ENCODE measurements around the gene TRAFD1.
"Not testable (repeated sequence)": the region's sequence is repeated elsewhere in the genome, so short reads cannot be mapped to it uniquely, and the experiment has no call there.

TRAFD1 gene

DNA sequence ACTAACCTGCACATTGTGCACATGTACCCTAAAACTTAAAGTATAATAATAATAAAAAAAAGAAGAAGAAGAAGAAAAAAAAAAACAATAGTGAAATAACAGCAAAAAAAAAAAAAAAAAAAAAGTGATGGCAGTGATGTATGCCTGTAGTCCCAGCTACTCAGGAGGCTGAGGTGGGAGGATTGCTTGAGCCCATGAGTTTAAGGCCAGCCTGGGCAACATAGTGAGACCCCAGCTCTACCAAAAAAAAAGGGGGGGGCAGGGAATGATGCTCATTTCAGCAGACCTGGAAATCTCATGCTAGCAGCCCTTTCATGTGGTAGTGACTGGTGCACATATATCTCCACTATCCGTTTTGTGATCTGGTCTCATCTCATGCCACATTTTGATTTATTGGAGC lies 20.8 kb downstream of the TRAFD1 start:
- no peak overlapping the region for H3K9ac ChIP-seq (ENCODE audit: low read length)
- H3K9me3 ChIP-seq (ENCODE audit: low read length) = no peaks in the 10 kb centered on the region
- no peak overlapping the region for H3K27ac ChIP-seq (ENCODE audit: low read depth, low read length)
- H3K4me3 ChIP-seq (ENCODE audit: low read depth in 1 of 2, low read length in 2 of 2) = no peak overlapping the region
- H3K27me3 ChIP-seq (ENCODE audit: control insufficient read depth in 1 of 2, insufficient read depth in 2 of 2, low read length in 2 of 2) = no peaks in the 10 kb centered on the region
- H3K4me1 ChIP-seq (ENCODE audit: insufficient read depth, low read length) = no peaks in the 10 kb centered on the region
- H3K36me3 ChIP-seq (ENCODE audit: insufficient read depth, low read length) = peaks cover 73% of the 10 kb centered on the region

DNA sequence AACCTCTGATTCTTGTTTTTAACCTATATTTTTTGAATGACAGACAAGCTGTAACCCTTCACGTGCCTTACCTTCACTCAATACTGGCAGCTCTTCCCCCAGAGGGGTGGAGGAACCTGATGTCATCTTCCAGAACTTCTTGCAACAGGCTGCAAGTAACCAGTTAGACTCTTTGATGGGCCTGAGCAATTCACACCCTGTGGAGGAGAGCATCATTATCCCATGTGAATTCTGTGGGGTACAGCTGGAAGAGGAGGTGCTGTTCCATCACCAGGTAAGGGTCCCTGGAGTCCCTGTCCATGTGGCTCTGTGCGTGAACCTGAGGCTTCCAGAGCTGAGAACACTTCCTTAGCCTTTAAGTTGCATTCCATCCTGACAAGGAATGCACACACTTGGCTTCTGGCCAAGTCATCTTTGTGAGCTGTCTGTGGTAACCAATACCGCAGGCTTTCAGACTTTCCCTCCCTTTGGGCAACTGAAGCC lies 22.7 kb downstream of the TRAFD1 start:
- H3K27me3 ChIP-seq (ENCODE audit: control insufficient read depth in 1 of 2, insufficient read depth in 2 of 2, low read length in 2 of 2) = no peaks in the 10 kb centered on the region

DNA sequence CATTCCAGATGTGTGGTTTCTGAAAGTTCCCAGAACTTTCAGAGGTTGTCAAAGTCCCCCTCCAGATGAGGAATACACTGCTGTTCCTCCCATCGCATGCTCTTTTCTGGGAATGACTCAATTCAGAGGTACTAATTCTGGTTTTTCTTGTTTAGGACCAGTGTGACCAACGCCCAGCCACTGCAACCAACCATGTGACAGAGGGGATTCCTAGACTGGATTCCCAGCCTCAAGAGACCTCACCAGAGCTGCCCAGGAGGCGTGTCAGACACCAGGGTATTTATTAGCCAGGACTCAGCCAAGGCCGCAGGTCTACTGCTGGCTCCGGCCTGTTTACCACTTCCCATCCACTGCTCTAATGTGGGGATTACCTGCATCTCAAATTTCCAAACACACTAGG lies 24.2 kb downstream of the TRAFD1 start:
- no peaks in the 10 kb centered on the region for H3K9me3 ChIP-seq (ENCODE audit: low read length)
- no peak overlapping the region for H3K27ac ChIP-seq (ENCODE audit: low read depth, low read length)
- H3K4me1 ChIP-seq (ENCODE audit: insufficient read depth, low read length) = no peaks in the 10 kb centered on the region
- no peak overlapping the region for H3K9ac ChIP-seq (ENCODE audit: low read length)
- H3K4me3 ChIP-seq (ENCODE audit: low read depth in 1 of 2, low read length in 2 of 2) = no peak overlapping the region
- peaks cover 79% of the 10 kb centered on the region for H3K36me3 ChIP-seq (ENCODE audit: insufficient read depth, low read length)
- H3K27me3 ChIP-seq (ENCODE audit: control insufficient read depth in 1 of 2, insufficient read depth in 2 of 2, low read length in 2 of 2) = no peaks in the 10 kb centered on the region

More for the DNA sequence above, 22.7 kb downstream of the TRAFD1 start:
- Histone ChIP-seq H3K4me3 (ENCODE audit: low read depth in 1 of 2, low read length in 2 of 2) (no peak overlapping the region), H3K27ac (ENCODE audit: low read depth, low read length) (no peak overlapping the region), H3K4me1 (ENCODE audit: insufficient read depth, low read length) (no peaks in the 10 kb centered on the region), H3K9ac (ENCODE audit: low read length) (no peak overlapping the region), H3K36me3 (ENCODE audit: insufficient read depth, low read length) (peaks cover 77% of the 10 kb centered on the region), H3K9me3 (ENCODE audit: low read length) (no peaks in the 10 kb centered on the region)

DNA sequence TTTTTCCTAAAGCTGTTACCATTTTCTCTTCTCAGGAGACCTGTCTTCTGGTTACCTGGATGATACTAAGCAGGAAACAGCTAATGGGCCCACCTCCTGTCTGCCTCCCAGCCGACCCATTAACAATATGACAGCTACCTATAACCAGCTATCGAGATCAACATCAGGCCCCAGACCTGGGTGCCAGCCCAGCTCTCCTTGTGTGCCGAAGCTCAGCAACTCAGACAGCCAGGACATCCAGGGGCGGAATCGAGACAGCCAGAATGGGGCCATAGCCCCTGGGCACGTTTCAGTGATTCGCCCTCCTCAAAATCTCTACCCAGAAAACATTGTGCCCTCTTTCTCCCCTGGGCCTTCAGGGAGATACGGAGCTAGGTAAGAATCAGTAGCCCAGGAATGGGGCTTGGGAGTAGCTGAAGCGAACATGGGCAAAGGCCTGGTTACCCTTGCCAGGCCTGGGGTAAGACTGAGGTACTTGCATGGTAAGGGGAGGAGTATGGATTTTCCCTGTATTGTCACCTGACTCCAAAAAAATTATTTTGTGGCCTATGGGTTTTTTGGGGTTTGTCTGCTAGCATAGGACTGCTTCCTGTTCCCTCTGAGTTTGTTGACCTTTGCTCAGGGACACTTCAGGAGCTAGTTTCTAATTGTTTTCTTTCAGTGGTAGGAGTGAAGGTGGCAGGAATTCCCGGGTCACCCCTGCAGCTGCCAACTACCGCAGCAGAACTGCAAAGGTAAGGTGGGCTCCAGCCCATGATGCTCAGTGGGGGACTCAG lies 26.6 kb downstream of the TRAFD1 start:
- Histone ChIP-seq H3K36me3 (ENCODE audit: insufficient read depth, low read length) (peaks cover 60% of the 10 kb centered on the region), H3K27ac (ENCODE audit: low read depth, low read length) (no peak overlapping the region), H3K27me3 (ENCODE audit: control insufficient read depth in 1 of 2, insufficient read depth in 2 of 2, low read length in 2 of 2) (no peaks in the 10 kb centered on the region), H3K9ac (ENCODE audit: low read length) (no peak overlapping the region), H3K4me3 (ENCODE audit: low read depth in 1 of 2, low read length in 2 of 2) (no peak overlapping the region), H3K4me1 (ENCODE audit: insufficient read depth, low read length) (no peaks in the 10 kb centered on the region), H3K9me3 (ENCODE audit: low read length) (no peaks in the 10 kb centered on the region)

DNA sequence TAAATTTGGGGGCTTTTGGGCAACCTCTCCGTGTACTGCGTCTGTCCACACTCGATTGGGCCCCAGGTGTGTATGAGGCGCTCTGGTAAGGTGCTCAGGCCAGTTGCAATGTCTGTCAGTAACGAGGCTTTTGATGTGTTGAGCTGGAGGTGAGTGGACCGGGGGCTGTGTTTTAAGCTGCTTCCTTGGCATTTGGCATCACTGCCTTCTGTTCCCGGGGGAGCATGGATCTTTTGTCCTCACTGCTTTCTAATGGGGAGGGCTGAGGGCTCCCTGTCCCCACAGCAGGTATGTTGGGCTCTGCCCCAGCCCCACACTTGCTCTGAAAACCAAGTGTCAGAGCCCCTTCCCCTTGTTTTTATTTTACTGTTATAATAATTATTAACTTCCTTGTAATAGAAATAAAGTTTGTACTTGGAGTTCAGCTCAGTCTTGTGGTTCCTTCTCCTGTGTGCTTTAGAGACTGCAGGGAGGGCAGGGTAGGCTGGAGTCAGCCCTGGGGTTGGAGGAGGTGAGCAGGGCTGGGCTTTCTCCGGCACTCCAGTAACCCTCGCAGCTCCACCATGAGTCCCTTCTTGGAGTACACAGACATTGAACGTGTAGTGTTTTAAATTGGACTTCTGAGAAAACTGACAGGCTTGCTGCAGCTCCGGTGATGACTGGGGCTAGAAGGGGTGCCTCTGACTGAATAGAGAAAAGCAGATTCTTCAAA lies 28.0 kb downstream of the TRAFD1 start:
- H3K9me3 ChIP-seq (ENCODE audit: low read length) = no peaks in the 10 kb centered on the region
- no peak overlapping the region for H3K9ac ChIP-seq (ENCODE audit: low read length)
- no peaks in the 10 kb centered on the region for H3K27me3 ChIP-seq (ENCODE audit: control insufficient read depth in 1 of 2, insufficient read depth in 2 of 2, low read length in 2 of 2)
- H3K4me3 ChIP-seq (ENCODE audit: low read depth in 1 of 2, low read length in 2 of 2) = no peak overlapping the region
- no peak overlapping the region for H3K27ac ChIP-seq (ENCODE audit: low read depth, low read length)
- peaks cover 59% of the 10 kb centered on the region for H3K36me3 ChIP-seq (ENCODE audit: insufficient read depth, low read length)
- no peaks in the 10 kb centered on the region for H3K4me1 ChIP-seq (ENCODE audit: insufficient read depth, low read length)

DNA sequence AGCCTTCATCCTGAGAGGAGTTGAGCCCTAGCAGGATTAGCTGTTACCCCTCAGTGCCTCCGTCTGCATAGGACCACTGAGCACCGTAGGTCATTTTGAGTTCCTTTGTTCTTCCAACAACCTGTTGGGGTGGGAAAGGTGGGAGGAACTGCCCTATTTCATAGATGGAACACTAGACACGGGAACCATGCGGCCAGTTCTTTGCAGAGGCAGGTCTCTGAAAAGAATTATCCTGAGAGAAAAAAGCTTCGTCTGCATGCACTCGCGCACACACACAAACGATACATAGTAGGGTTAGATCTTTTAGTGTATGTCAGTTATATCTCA lies 28.5 kb downstream of the TRAFD1 start:
- Histone ChIP-seq H3K27me3 (ENCODE audit: control insufficient read depth in 1 of 2, insufficient read depth in 2 of 2, low read length in 2 of 2) (no peaks in the 10 kb centered on the region), H3K9me3 (ENCODE audit: low read length) (no peaks in the 10 kb centered on the region), H3K4me3 (ENCODE audit: low read depth in 1 of 2, low read length in 2 of 2) (no peak overlapping the region), H3K27ac (ENCODE audit: low read depth, low read length) (no peak overlapping the region), H3K4me1 (ENCODE audit: insufficient read depth, low read length) (no peaks in the 10 kb centered on the region), H3K9ac (ENCODE audit: low read length) (no peak overlapping the region), H3K36me3 (ENCODE audit: insufficient read depth, low read length) (peaks cover 59% of the 10 kb centered on the region)

DNA sequence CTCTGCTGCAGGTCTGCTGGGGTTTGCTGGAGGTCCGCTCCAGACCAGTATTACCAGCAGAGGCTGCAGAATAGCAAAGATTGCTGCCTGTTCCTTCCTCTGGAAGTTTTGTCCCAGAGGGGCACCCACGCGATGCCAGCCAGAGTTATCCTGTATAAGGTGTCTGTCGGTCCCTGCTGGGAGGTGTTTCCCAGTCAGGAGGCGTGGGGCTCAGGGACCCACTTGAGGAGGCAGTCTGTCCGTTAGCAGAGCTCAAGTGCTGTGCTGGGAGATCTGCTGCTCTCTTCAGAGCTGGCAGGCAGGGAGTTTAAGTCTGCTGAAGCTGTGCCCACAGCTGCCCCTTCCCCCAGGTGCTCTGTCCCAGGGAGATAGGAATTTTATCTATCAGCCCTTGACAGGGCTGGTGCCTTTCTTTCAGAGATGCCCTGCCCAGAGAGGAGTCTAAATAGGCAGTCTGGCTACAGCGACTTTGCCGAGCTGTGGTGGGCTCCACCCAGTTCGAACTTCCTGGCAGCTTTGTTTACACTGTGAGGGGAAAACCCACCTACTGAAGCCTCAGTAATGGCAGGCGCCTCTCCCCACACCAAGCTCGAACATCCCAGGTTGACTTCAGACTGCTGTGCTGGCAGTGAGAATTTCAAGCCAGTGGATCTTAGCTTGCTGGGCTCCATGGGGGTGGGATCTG lies 33.2 kb downstream of the TRAFD1 start:
- not testable (repeated sequence) for H3K27me3 ChIP-seq (ENCODE audit: control insufficient read depth in 1 of 2, insufficient read depth in 2 of 2, low read length in 2 of 2); H3K4me3 ChIP-seq (ENCODE audit: low read depth in 1 of 2, low read length in 2 of 2); H3K27ac ChIP-seq (ENCODE audit: low read depth, low read length); H3K4me1 ChIP-seq (ENCODE audit: insufficient read depth, low read length); H3K9ac ChIP-seq (ENCODE audit: low read length); H3K9me3 ChIP-seq (ENCODE audit: low read length)
- peaks cover 59% of the 10 kb centered on the region for H3K36me3 ChIP-seq (ENCODE audit: insufficient read depth, low read length)

DNA sequence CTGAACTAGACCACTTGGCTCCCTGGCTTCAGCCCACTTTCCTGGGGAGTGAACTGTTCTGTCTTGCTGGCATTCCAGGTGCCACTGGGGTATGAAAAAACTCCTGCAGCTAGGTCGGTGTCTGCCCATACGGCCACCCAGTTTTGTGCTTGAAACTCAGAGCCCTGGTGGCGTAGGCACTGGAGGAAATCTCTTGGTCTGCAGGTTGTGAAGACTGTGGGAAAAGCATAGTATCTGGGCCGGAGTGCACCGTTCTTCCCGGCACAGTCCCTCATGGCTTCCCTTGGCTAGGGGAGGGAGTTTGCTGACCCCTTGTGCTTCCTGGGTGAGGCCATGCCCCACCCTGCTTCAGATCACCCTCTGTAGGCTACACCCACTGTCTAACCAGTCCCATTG lies 33.8 kb downstream of the TRAFD1 start:
- Histone ChIP-seq H3K9me3 (ENCODE audit: low read length) (no peaks in the 10 kb centered on the region), H3K36me3 (ENCODE audit: insufficient read depth, low read length) (peaks cover 53% of the 10 kb centered on the region), H3K27ac (ENCODE audit: low read depth, low read length) (no peak overlapping the region)

DNA sequence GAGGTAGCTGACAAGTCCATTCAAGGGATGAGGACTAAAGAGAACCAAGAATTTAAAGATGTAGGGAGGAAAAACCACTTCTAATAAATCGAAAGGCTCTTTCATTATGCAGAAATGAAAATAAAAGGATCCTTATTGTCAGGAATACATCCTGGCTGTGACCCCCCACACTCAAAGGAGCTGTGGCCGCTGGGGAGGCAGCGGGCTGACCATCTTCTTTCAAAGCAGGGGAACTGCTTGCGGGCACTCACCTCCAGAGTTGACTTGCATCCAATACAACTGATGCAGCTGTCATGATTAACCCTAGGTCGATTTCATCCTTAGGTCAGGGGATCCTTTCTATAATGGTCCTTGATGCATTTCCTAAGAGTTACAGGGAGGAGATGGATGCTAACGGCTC lies 35.3 kb downstream of the TRAFD1 start:
- Histone ChIP-seq H3K4me1 (ENCODE audit: insufficient read depth, low read length) (no peaks in the 10 kb centered on the region), H3K4me3 (ENCODE audit: low read depth in 1 of 2, low read length in 2 of 2) (no peak overlapping the region), H3K9ac (ENCODE audit: low read length) (no peak overlapping the region), H3K36me3 (ENCODE audit: insufficient read depth, low read length) (peaks cover 51% of the 10 kb centered on the region), H3K27me3 (ENCODE audit: control insufficient read depth in 1 of 2, insufficient read depth in 2 of 2, low read length in 2 of 2) (no peaks in the 10 kb centered on the region), H3K27ac (ENCODE audit: low read depth, low read length) (no peak overlapping the region), H3K9me3 (ENCODE audit: low read length) (no peaks in the 10 kb centered on the region)

More for the DNA sequence above, 33.8 kb downstream of the TRAFD1 start:
- Histone ChIP-seq H3K4me3 (ENCODE audit: low read depth in 1 of 2, low read length in 2 of 2) (no peak overlapping the region), H3K4me1 (ENCODE audit: insufficient read depth, low read length) (no peaks in the 10 kb centered on the region), H3K9ac (ENCODE audit: low read length) (no peak overlapping the region), H3K27me3 (ENCODE audit: control insufficient read depth in 1 of 2, insufficient read depth in 2 of 2, low read length in 2 of 2) (no peaks in the 10 kb centered on the region)

DNA sequence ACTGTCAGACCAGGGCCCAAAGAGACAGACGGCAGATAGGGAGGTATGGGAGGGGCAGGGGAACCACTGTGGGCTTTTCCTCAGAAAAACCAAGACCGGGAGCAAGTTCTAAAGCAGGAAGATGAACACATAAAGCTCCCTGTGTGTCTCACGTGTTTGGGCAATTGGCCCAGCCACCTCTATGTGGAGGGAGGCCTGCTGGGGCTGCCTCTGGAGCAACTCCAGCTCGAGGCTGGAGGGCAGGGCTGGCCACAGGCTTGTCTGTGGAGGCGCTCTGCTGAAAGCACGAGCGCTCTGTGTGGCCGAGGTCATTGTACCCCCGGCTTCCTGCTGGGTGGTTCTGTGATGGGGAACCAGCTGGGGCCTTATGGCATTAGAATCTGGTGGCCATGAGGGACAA lies 36.4 kb downstream of the TRAFD1 start:
- no peak overlapping the region for H3K9ac ChIP-seq (ENCODE audit: low read length)
- H3K27ac ChIP-seq (ENCODE audit: low read depth, low read length) = no peak overlapping the region
- H3K36me3 ChIP-seq (ENCODE audit: insufficient read depth, low read length) = peaks cover 51% of the 10 kb centered on the region

DNA sequence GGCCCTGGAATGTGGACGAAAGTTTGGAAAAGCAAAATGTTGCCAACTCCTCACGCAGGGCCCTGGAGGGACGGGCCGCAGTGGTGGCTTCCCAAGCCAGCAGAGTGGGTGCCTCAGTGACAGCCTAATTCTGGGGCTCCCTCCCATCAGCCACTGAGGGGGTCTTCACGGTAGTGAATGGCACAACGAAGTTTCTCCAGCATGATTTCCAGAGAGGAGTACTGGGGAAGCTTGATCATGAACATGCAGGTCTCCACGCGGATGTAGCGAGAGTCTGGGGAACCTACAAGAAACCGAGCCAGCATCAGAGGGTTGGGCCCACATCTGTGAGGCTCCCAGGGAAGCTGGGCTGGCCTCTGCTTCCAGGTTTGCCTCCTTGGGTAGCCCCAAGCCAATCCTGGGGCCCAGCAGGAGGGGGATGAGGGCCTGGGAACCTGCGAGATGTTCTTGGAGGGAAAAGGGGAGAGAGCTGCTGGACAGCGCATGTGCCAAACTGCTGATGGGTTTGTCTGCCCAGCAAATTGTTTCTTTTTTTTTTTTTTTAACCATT lies 37.0 kb downstream of the TRAFD1 start:
- no peaks in the 10 kb centered on the region for H3K27me3 ChIP-seq (ENCODE audit: control insufficient read depth in 1 of 2, insufficient read depth in 2 of 2, low read length in 2 of 2)
- H3K27ac ChIP-seq (ENCODE audit: low read depth, low read length) = no peak overlapping the region
- no peaks in the 10 kb centered on the region for H3K9me3 ChIP-seq (ENCODE audit: low read length)
- no peaks in the 10 kb centered on the region for H3K4me1 ChIP-seq (ENCODE audit: insufficient read depth, low read length)
- H3K4me3 ChIP-seq (ENCODE audit: low read depth in 1 of 2, low read length in 2 of 2) = no peak overlapping the region
- no peak overlapping the region for H3K9ac ChIP-seq (ENCODE audit: low read length)
- H3K36me3 ChIP-seq (ENCODE audit: insufficient read depth, low read length) = peaks cover 51% of the 10 kb centered on the region

More for the DNA sequence above, 36.4 kb downstream of the TRAFD1 start:
- H3K4me1 ChIP-seq (ENCODE audit: insufficient read depth, low read length) = no peaks in the 10 kb centered on the region
- H3K9me3 ChIP-seq (ENCODE audit: low read length) = no peaks in the 10 kb centered on the region
- H3K4me3 ChIP-seq (ENCODE audit: low read depth in 1 of 2, low read length in 2 of 2) = no peak overlapping the region
- H3K27me3 ChIP-seq (ENCODE audit: control insufficient read depth in 1 of 2, insufficient read depth in 2 of 2, low read length in 2 of 2) = no peaks in the 10 kb centered on the region
